Right lobe of liver (tissue), 4 donors: Measurements from ENCODE around the gene NFIB.

Source experiments
- POLR2A ChIP-seq: fragments of 450-650 bp; IDR thresholded peaks from one replicate; pipeline ENCODE4 v1.6.1; 2017; ENCODE audit warnings: antibody characterized with exemption, mild to moderate bottlenecking
- TF ChIP-seq, protein P1 (sequence below), 4 donors: fragments of 200-600 bp in 3 of 4; fragments of 450-650 bp in 1 of 4; IDR thresholded peaks; one replicate each; pipeline versions ENCODE4 v1.5.1 to v1.8.0; 2016 to 2022; ENCODE audit warnings: antibody characterized with exemption in 4 of 4, mild to moderate bottlenecking in 2 of 4
- donor health status: DM: no; HTN: no; CAD: no.
- donor health status: DM: no; HTN: no; CAD: no.
- donor health status: DM: no; HTN: yes; CAD: no.

DNA sequence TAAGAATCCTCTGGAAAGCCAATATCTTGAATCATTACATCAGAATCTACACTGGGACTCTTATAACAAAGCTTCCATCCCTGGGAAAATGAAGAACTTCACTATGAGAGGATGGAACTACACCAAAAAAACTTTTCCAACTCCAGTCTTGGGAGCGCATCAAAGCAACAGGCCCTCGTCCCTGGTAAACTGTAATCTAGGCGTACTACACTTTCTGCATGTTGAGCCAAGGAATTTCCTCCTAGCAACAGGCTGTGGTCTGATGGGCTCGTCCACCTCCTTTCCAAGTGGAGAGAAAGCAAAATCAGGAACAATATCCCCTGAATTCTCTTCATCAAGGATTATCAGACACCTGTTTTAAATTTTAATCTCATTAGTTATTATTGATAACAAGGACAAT is 94.1 kb downstream of the NFIB start:
- TF ChIP-seq, protein P1, sequence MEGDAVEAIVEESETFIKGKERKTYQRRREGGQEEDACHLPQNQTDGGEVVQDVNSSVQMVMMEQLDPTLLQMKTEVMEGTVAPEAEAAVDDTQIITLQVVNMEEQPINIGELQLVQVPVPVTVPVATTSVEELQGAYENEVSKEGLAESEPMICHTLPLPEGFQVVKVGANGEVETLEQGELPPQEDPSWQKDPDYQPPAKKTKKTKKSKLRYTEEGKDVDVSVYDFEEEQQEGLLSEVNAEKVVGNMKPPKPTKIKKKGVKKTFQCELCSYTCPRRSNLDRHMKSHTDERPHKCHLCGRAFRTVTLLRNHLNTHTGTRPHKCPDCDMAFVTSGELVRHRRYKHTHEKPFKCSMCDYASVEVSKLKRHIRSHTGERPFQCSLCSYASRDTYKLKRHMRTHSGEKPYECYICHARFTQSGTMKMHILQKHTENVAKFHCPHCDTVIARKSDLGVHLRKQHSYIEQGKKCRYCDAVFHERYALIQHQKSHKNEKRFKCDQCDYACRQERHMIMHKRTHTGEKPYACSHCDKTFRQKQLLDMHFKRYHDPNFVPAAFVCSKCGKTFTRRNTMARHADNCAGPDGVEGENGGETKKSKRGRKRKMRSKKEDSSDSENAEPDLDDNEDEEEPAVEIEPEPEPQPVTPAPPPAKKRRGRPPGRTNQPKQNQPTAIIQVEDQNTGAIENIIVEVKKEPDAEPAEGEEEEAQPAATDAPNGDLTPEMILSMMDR (IDR thresholded peaks at IDR 0.05): no peak
- no peak for TF ChIP-seq POLR2A
